ENCODE results near the gene GRM2.

Gene GRM2

DNA sequence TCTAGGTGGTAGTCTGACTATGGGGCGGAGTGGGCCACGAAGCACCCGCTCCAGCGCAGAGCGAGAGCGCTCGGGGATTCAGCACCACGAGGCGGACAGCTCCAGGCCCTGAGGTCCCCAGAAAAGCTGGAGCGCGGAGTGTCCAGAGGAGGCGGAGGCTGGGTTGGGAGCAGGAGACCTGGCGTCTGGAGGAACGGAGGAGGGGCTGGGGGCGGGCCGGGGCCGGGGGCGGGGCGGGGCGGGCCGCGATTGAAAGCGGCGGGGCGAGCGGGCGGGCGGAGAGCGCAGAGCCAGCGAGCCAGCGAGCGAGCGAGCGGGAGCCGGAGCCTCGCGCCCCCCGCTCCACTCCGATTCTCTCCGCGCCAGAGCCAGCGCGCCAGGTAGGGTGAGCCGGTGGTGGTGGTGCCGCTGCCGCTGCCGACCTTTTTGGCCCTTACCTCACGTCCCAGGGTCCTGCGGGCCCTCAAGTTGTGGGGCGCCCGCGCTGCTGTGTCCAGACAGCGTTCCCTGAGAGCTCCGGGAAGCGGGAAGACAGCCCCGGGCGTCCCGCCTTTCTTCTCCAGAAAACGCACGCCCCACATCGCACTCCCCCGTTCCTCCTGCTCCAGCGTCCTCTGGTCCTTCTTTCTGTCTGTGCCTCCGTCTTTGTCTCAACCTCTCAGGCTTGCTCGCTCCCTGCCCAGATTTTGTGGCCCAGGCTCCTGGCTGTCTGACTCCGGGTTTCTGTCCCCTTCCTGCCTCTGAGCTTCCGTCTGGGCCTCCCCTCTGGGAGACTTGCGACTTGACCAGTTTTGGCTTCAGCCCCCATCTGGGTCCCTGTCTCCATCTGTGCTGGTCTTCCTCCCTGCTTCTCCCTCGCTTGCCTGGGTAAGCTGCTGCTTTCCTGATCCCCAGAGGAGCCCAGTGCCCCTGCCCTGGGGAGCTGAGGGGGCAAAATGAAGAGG is at the start of gene GRM2:
Gene GRM2 (plus strand): TSS at position 281 of the 944 bp plus-strand sequence. CDS start 1,916 bp downstream, outside the sequence.
- no peak for DNase-seq

DNA sequence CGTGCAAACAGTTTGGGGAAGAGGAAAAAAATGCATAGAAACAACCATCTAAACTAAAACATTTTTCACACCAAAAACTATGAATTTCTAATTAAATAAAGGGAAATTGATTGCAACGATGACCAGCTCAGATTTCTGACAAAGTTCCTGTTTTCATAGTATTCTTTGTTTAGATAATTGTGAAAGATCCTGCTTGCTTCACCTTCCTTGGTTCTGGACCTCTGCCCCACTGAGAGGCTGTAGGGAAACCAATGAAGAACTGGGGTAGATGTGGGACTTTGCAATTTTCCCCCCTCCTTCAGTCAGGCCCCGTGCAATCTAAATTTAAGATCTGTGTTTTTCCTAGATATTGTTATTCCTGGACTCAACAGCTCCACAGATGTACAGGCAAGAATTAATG is 49.6 kb upstream of the GRM2 start:
- DNase-seq, result no peak

DNA sequence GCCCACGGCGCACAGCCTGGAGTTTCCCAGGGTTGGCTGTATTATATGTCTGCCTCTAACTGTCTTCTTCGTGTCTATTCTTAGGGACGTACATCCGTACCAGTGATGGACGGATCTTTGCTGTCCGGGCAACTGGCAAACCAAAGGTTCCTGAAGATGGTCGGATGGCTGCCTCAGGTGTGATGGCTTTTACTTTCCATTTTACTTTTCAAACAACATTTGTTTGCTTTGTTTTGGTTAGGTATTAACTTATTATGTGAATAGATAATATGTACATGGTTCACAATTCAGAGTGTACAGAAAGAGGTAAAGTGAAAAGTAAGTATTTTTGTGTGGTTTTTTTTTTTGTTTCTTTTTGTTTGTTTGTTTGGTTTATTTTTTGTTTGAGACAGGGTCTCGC is 46.9 kb upstream of the GRM2 start:
- no peak for DNase-seq

DNA sequence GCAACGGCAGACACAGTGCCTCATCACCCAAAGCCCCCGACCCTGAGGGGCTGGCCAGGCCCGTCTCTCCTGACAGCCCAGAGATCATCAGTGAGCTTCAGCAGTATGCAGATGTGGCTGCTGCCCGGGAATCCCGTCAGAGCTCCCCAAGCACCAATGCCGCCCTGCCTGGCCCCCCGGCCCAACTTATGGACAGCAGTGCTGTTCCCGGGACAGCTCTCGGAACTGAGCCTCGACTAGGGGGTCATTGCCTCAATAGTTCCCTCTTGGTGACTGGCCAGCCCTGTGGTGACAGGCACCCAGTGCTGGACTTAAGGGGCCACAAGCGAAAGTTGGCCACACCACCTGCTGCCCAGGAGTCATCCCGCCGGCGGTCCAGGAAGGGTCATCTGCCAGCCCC is 44.4 kb upstream of the GRM2 start:
- DNase-seq, result no peak

DNA sequence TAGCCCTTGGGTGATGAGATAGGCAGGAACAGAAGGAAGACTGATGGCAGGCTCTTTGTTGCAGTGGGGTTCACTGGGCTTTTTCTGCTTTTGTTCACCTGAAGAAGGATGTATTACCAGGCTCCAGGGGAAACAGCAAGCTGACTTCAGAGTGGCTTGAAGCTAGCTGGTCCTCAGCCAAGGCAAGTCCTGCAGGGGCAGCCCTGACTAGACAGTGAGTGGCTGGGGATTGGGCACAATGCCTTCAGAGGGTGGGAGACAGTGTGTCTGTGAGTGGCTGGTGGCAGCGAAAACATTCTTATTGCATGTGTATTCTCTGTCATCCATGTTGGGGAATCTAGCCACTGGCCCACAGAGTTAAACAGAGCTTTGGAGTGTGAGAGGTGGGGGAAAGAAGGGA is 38.1 kb upstream of the GRM2 start:
- no peak for DNase-seq

DNA sequence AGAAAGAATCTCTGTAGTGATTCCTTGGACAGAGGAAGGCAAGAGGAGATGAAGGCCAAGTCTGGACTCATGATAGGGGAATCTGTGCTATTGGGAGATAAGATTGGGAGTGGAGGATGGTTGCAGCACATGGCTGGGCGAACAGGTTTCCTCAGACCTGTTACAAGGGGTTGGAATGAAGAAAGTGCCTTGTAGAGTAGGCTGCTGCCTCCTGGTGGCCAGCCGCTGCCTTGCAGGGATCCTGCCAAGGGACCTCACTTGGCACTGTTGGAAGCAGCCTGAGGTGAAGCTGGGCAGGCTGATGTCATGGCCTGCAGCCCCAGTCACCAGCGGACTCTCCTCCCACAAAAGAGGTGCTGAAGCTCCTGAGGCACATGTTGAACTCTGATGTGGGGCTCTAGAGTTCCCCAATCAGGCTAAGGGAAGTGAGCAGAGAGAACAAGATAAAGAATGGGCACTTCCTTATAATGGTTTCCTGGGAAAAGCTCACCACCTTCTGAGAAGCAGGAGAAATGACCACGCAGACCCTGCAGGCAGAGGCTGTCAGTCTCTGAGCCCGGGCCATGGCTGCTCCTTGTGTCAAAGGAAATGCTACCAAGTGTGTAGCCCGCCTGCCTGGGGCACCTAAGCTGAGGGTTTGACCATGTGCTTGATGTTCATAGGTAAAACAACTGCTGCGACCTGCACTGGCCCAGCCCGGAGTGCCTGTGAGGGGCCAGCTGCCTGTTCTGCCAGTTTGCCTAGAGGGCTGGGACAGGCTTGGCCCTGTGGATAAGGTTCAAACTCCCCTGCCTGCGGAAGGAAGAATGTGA is 37.4 kb upstream of the GRM2 start:
- DNase-seq, result no peak

DNA sequence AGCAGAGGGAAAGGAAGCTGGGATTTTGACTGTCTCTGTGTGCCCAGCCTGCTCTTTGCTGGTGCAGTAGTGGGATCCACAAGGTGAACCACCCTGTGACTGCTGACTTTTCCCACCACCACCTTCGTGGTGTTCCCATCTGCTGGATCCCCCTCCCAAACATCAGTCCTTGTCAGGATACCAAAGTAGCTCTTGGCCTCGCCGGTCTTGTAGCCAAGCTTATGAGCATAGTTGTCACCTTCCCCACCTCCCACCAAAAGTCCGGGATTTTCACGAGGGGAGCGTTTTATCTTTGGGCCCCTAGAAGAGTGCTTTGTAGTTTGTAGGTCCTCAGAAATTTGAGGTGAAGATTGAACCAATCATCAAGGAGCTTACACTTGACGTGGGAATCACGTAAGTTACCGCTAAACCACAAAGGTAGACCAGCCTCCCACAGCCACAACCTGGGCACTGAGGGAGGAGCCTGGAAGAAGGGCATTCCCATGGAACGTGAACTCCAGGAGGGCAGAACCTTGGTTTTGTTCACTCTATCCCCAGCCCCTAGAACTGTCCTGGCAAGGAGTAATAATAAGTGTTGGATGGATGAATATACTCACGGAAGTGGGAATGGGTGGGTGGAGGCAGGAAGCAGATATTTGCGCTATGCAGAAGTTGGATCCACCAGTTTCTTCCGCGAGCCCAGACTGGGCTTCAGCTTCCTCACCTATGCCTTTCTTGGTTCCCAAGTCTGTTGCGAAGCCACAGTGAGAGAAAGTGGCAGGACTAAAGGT is 36.6 kb upstream of the GRM2 start:
- no peak for DNase-seq

DNA sequence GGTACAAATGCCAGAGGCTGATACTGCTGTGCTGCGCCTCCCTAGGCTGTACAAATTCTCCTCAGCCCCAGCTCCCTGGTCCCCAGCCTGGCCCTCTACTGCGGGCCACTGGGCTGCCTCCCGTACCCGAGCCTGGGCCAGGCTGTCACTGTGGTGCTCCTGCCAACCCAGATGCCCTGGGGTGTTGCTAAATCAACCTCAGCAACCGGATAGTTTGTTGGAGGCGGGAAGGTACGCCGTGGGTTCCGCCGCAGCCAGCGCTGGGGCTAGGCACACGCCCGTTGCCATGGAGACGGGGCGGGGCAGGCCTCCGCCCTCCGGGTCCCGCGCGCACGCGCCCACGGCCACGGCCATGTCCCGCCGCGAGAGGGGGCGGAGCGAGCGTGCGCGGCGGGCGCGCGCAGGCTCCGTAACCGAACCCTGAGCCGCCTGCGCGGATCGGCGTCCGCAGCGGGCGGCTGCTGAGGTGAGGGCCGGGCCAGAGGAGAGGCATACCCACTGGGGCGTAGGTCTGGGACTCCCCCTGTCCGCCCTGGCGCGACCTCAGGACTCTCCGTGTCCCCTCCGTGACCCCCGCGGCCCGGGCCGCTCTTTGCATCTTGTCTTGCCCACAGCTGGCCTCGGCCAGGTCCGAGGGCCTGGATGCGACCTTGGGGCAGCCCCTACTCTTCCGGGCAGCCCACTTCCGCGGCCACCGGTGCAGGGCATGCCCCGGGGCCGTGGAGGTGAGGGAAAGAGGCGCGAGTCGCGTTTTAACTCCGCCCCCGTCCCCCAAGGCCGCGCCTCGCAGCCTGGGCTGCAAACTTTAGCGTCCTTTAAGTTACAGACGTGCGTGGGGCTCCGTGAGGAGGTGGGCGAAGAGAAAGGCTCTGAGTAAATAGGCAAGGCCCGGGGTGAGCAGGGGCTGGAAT is 35.8 kb upstream of the GRM2 start, which contains the start of gene TEX264:
Gene TEX264 (plus strand): TSS at position 430 of the 911 bp plus-strand sequence. CDS start 3,053 bp downstream, outside the sequence.
- no peak for DNase-seq

DNA sequence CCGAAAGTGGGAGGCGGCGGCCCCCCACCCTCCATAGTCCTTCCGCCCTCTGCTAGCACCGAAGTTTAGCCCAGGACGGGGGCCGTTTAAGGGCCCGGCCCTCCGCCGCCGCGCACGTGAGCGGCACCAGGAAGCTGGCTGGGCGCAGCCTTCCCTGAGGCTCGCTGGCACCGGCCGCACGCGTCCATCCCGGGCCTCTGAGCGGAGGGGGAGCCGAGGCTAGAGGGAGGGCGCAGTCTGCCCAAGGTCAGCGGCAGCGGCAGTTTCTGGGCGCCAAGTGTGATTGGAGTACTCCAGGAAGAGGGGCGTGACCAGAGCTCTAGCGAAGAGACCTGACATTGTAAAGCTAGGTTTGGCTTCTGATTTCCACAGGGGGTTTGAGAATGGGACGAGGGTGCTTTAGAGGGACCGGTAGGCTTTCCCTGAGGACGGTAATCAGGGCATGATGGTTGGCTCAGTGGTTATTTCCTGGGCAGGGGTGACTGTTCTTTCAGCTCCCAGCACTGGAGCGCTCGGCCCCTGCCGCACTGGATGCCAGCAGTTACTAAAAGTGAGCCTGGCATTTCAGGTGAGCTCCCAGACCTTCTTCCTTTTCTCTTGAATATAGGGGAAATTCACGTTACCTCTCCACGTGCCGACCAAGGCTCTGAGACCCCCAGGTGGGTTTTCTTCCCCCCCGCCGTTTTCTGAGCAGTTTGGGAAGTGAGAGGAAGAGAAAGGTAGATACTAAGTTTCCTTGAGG is 35.0 kb upstream of the GRM2 start:
- DNase-seq, result no peak

DNA sequence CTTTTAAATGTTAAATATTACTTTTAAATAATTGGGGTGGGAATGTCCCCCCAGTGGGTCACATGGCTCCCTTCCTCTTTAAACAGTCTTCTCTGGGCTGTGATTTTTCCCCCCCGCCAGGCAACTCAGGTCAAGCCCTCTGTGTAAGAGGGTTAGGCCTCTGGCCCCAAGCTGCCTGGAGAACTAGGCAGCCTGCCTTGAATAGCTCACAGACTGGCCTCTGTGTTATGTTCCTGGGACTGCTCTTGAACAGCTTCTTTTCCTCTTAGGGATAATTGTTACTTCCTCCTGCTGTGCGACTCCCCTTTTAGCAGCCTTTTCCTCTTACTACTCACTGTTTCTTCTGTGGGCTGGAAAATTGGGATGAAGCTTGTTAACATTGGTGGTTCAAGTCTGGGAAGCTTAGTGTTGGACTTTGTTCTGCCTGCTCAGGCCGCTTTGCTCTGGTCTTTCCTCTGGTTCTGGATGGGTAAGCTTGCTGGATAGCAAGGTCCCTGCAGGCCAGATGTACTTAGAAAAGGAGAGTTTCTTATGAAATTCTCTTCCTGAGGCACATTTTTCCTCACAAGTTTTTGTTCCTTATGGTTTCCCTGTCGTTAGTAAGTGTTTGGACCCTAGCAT is 33.6 kb upstream of the GRM2 start:
- no peak for DNase-seq

DNA sequence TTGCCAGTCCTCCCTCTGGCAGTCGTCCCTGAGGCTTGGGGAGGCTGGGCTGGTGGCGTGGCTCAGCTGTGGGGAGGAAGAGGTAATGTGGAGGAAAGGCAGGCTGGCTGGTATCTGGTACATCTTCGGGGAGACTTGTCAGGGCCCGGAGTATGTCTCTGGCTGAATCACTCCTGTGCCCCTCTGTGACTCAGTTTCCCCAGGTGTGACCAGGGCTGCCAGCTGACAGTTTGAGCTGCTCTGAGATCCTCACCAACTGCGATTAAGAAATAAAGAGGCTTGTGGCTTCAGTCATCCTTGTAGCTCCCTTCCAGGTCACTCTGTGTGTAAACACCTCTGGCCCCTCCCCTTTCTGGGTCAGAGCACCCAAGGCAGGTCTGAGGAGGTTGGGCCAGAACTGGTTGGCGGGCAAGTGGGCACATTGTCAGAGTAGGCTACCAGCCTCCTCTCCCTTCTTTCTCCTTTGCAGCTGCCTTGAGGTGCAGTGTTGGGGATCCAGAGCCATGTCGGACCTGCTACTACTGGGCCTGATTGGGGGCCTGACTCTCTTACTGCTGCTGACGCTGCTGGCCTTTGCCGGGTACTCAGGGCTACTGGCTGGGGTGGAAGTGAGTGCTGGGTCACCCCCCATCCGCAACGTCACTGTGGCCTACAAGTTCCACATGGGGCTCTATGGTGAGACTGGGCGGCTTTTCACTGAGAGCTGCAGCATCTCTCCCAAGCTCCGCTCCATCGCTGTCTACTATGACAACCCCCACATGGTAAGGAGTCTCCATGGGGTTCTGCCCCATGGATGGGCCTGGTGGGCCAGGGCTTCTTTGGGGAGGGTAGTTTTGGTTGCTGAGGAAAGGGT is 32.8 kb upstream of the GRM2 start:
- DNase-seq, result no peak

DNA sequence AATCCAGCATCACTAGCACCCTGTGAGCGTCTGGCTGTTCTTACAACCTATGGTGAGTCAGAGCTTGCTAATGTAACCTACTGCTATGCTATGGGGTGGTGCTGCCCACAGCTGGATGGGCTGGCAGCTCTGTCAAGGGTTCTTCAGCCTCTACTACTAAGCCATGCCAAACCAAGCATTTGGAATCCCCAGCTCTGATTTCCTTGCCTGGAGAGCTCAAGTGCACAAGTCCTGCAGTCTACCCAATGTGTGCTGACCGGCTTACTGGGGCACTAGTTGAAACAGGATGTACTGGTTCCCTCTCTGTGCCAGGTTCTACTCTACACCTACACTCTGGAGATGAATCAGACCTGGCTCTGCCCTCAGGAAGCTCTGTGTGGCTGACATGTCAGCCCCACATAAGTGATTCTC is 31.7 kb upstream of the GRM2 start:
- no peak for DNase-seq

DNA sequence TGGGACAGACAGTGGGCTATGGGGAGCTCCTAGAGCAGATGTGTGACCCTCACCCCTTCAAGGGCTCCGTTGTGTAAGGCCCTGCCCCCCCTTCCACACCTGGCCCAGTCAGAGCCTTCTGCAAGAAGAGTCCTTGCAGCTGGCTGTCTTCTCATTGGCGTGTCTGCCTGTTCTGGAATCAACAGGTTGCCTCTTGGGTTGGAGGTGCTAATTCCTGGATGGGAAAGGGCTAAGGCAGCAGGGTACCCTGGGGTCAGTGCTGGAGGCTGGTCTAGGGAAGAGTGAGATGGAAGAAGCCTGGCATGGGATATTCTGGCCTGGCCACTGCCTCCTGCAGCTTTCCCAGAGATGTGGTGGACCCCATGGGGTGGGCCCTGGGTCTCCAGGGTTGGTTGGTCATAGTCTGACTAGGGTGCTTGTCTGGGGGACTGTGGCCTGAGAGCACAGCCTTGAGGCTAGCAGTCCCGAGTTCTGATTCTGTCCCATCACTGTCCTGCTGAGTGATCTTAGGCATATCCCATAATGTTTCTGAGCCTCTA is 30.7 kb upstream of the GRM2 start:
- DNase-seq, result no peak

DNA sequence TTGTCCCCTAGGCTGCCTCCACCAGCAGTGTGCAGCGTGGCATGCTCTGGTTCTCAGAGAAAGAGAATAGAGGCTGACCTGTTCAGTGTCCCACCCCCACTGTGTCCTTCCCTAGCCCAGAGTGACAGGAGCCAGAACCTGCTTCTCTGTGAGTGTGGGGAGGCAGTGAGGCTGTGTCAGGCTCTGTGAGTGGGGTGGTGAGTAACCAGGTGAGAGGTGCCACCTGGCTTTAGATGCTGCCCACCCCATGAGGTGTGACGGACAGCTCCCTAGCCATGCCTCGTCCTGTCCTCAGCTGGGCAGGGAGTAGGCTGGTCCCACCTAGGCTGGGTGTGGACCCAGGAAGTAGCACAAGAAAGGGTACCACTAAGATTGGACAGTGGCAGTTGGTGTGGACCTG is 29.5 kb upstream of the GRM2 start:
- no peak for DNase-seq

DNA sequence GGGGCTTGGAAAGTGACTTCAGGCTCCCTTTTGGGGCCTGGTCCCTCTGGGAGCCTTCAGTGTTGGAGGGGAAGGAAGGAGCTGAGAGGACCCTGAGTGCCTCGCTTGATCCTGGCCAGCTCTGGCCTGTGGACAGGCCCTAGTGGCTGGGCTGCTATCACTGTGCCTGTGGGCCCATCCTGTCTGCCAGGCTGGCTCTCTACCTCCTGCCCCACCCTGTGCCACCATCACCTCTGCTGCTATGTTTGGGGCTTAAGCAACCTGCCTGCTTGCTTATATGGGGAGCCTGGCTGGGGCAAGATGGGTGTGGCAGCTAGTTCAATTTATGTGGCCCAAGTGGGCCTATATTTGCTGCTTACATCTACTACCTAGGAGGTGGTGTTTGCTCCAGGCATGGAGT is 28.7 kb upstream of the GRM2 start:
- DNase-seq, result no peak

DNA sequence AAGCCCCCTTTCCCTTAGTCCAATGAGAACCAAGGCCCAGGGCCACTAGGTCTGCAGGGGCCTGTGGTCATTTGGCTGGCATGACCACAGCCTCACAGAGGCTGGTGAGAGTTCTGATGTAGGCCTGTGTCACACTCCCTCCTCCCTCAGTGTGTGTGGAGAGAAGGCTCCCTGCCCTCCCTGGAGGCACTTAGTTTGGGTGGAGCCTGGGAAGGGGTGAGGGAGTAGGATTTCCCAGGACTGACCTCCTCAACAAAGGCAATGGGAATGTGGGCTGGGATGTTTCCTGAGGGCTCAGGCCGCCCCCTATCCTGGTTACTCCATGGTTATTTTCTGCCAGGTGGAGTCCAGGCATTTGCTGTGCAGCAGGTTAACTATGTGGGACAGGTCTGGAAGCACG is 28.2 kb upstream of the GRM2 start:
- DNase-seq, result no peak

DNA sequence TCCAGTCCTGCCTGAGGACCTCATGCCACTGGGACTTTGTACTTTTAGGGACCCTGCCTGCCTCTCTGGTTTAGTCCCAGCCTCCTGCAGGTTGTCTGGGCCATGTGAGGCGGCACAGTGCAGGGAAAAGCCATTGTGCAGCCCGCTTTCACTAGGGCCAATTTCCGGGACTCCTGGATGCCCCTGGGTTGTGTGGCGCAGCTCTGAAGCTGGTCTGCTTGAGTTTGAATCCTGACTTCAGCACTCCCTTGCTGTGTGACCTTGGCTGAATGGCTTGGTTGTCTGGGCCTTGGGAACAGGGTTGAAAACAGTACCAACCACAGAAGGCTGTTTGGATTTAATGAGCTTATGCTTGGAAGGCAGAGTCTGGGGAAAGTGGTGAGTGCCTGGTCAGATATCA is 27.6 kb upstream of the GRM2 start:
- no peak for DNase-seq

DNA sequence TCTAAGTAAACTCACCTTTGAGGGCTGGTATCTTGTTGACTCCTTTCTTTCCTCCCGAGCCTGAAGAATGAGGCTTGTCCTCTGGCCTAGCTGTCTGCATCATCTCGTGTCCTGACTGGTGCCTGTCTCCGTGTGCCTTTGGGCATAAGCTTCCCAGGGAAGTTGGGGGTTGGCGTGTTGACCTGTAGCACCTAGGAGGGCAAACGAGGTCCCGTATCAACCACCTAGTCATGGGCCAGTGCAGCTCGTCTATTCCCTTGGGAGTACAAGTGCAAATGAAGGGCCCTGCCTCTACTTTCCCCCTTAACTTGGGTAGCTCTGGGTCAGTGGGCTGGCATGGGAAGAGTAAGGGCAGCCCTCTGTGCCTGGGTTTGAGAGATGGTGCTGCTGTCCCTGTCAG is 27.1 kb upstream of the GRM2 start:
- DNase-seq, result no peak

DNA sequence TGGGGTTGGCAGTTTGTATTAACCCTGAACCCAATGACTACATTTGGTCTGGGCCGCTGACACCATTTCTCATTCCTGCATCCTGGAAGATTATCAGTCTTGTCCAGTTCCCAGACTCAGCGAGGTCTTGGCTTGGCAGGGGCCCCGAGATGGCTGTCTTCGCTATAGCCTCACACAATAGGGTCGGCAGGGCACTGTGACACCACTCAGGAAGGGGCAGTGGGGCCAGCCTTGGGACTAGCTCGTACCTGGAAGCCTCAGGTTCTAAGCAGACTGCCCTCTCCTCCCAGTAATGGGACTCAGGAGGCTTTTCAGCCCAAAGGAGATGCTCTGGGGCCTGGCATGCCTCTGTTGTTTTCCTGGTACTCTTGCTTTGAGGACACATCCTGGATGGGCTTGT is 26.7 kb upstream of the GRM2 start:
- DNase-seq, result no peak

All from NCI-H1417 treated with DMSO at 0.1 percent for 48 hours (cell line).